Hepatocyte (in vitro differentiated cells): Measurements from ENCODE around the gene LIN7C. TPM values are rescaled to one million over a fixed set of nuclear protein-coding genes. Genes with fewer than 3 reads are reported as not detected.

Experiments
- DNase-seq: peaks from one replicate; pipeline ENCODE4 v3.0.0-alpha.2; 2016; ENCODE audit warnings: low spot score
- H2AFZ ChIP-seq: fragments of 200-600 bp; sonication (generic); 2 replicates; pipeline ENCODE4 v1.6.0; 2016; ENCODE audit warnings: antibody characterized with exemption, mild to moderate bottlenecking
- H3K27ac ChIP-seq: fragments of 200-600 bp; sonication (generic); 2 replicates; pipeline ENCODE4 v1.5.1; 2016; ENCODE audit warnings: mild to moderate bottlenecking
- H3K27me3 ChIP-seq: fragments of 200-600 bp; sonication (generic); 2 replicates; pipeline ENCODE4 v1.6.1; 2016
- H3K36me3 ChIP-seq: fragments of 200-600 bp; sonication (generic); replicated peaks from 2 replicates; pipeline ENCODE4 v1.5.1; 2016; ENCODE audit warnings: low read depth; ENCODE audit not compliant: insufficient read depth
- H3K4me1 ChIP-seq: fragments of 200-600 bp; sonication (generic); 2 replicates; pipeline ENCODE4 v1.5.1; 2016; ENCODE audit warnings: mild to moderate bottlenecking, moderate library complexity; ENCODE audit not compliant: insufficient read depth
- H3K4me2 ChIP-seq: fragments of 200-600 bp; sonication (generic); 2 replicates; pipeline ENCODE4 v1.6.0; 2016
- H3K4me3 ChIP-seq: fragments of 200-600 bp; sonication (generic); 2 replicates; pipeline ENCODE4 v1.5.1; 2016; ENCODE audit warnings: mild to moderate bottlenecking
- H3K79me2 ChIP-seq: fragments of 200-600 bp; sonication (generic); 2 replicates; pipeline ENCODE4 v1.6.0; 2017; ENCODE audit warnings: mild to moderate bottlenecking
- H3K9me2 ChIP-seq: fragments of 200-600 bp; sonication (generic); replicated peaks from 2 replicates; pipeline ENCODE4 v1.6.0; 2017; ENCODE audit warnings: mild to moderate bottlenecking; ENCODE audit not compliant: insufficient read depth
- H3K9me3 ChIP-seq: fragments of 200-600 bp; sonication (generic); 2 replicates; pipeline ENCODE4 v1.5.1; 2016; ENCODE audit warnings: low read depth, mild to moderate bottlenecking
- H4K20me1 ChIP-seq: fragments of 200-600 bp; sonication (generic); 2 replicates; pipeline ENCODE4 v1.6.0; 2016; ENCODE audit warnings: mild to moderate bottlenecking; ENCODE audit not compliant: insufficient read depth, poor library complexity, severe bottlenecking
- EZH2 ChIP-seq: fragments of 200-600 bp; sonication (generic); IDR thresholded peaks from 2 replicates; pipeline ENCODE4 v1.6.1; 2016; ENCODE audit warnings: antibody characterized with exemption, mild to moderate bottlenecking, borderline replicate concordance
- EZH2phosphoT487 ChIP-seq: fragments of 200-600 bp; sonication (generic); IDR thresholded peaks from one replicate; pipeline ENCODE4 v1.6.1; 2018; ENCODE audit warnings: antibody characterized with exemption, mild to moderate bottlenecking, low read depth, moderate library complexity; ENCODE audit not compliant: unreplicated experiment, severe bottlenecking
- WGBS: methylation state at CpG from one replicate; pipeline ENCODE4 v1.1.6; 2016; ENCODE audit warnings: low lambda C conversion rate; ENCODE audit errors: missing lambda C conversion rate; 5-methylcytosine and 5-hydroxymethylcytosine counted together
- polyA plus RNA-seq: library from polyadenylated mRNA; unstranded; fragments of >200 nt; fragmentation: Nextera tagmentation; extraction: Ambion mirVana; gene quantifications from 2 replicates; pipeline ENCODE4 v1.2.1, GENCODE V29; 2016
- total RNA-seq: library from RNA; depleted of rRNA; stranded (reverse); fragments of >200 nt; gene quantifications from 2 replicates; pipeline ENCODE4 v1.2.3, GENCODE V29; 2014
- TF ChIP-seq, protein P1 (sequence below): fragments of 200-600 bp; sonication (generic); IDR thresholded peaks from 2 replicates; pipeline ENCODE4 v1.5.1; 2016; ENCODE audit warnings: antibody characterized with exemption, mild to moderate bottlenecking; ENCODE audit not compliant: poor library complexity

LIN7C gene
- total and polyA plus RNA-seq, 2 experiments from 2014 or later: 22.4 to 55.5 TPM

DNA sequence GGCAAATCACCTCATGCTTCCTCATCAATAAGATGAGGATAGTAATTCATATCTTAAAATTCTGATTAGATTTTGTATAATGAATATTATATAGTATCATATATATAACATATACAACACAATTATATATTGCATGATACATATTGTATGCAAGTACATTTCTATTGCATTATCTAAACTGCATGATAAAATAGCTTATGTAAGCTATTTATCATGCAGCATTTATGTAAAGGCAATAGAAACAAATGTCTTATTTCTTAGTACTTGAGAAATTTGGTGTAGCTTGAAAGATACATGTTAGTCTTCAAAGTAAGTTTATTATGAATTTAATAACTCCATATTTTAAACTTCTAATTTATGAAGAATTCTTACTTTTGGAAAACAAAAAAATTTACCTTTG is 5.5 kb downstream of the LIN7C start:
- H3K4me1 ChIP-seq: peaks cover 9% of the 10 kb centered on the region
- H2AFZ ChIP-seq: no peak overlapping the region

DNA sequence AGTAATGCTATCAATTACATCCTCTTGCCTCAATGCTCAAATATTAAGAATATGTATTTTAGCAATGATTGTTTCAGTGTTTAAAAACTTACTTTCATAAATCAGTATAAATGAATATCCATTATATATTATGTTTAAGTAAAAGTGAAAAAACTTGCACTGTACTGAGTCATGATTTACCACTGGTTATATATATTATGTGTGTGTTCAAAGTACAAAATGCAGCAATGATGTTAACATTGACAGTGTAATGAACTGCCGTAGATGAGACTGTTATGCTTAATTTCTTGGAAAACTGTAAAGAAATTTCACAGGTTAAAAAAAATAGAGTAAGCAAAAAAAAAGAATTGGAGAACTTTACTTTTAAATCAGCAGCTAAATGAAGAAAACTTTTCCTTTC is 8.7 kb downstream of the LIN7C start:
- no peak for TF ChIP-seq EZH2phosphoT487
- TF ChIP-seq, protein P1, sequence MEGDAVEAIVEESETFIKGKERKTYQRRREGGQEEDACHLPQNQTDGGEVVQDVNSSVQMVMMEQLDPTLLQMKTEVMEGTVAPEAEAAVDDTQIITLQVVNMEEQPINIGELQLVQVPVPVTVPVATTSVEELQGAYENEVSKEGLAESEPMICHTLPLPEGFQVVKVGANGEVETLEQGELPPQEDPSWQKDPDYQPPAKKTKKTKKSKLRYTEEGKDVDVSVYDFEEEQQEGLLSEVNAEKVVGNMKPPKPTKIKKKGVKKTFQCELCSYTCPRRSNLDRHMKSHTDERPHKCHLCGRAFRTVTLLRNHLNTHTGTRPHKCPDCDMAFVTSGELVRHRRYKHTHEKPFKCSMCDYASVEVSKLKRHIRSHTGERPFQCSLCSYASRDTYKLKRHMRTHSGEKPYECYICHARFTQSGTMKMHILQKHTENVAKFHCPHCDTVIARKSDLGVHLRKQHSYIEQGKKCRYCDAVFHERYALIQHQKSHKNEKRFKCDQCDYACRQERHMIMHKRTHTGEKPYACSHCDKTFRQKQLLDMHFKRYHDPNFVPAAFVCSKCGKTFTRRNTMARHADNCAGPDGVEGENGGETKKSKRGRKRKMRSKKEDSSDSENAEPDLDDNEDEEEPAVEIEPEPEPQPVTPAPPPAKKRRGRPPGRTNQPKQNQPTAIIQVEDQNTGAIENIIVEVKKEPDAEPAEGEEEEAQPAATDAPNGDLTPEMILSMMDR: no peak
- no peak for TF ChIP-seq EZH2
- no peak overlapping the region for H3K4me2 ChIP-seq
- DNase-seq: no peak
- H3K4me3 ChIP-seq: no peak overlapping the region
- no peaks in the 10 kb centered on the region for H3K9me2 ChIP-seq
- H3K36me3 ChIP-seq: peaks cover 3% of the 10 kb centered on the region
- H3K79me2 ChIP-seq: peaks cover 44% of the 10 kb centered on the region
- H3K27ac ChIP-seq: no peak overlapping the region
- H3K27me3 ChIP-seq: no peaks in the 10 kb centered on the region
- no peaks in the 10 kb centered on the region for H3K4me1 ChIP-seq
- H3K9me3 ChIP-seq: no peaks in the 10 kb centered on the region
- H2AFZ ChIP-seq: no peak overlapping the region
- WGBS: 88% methylated on average over 1 of the region's 1 CpG
- peaks cover 6% of the 10 kb centered on the region for H4K20me1 ChIP-seq

More for the DNA sequence above, 5.5 kb downstream of the LIN7C start:
- H3K4me2 ChIP-seq: no peak overlapping the region
- no peak for DNase-seq
- H3K9me3 ChIP-seq: no peaks in the 10 kb centered on the region
- peaks cover 19% of the 10 kb centered on the region for H4K20me1 ChIP-seq
- H3K36me3 ChIP-seq: no peaks in the 10 kb centered on the region
- H3K27me3 ChIP-seq: no peaks in the 10 kb centered on the region
- H3K79me2 ChIP-seq: peaks cover 63% of the 10 kb centered on the region
- no peaks in the 10 kb centered on the region for H3K9me2 ChIP-seq
- TF ChIP-seq, protein P1: no peak
- TF ChIP-seq EZH2 (no peak), EZH2phosphoT487 (no peak)
- no peak overlapping the region for H3K27ac ChIP-seq
- no peak overlapping the region for H3K4me3 ChIP-seq

DNA sequence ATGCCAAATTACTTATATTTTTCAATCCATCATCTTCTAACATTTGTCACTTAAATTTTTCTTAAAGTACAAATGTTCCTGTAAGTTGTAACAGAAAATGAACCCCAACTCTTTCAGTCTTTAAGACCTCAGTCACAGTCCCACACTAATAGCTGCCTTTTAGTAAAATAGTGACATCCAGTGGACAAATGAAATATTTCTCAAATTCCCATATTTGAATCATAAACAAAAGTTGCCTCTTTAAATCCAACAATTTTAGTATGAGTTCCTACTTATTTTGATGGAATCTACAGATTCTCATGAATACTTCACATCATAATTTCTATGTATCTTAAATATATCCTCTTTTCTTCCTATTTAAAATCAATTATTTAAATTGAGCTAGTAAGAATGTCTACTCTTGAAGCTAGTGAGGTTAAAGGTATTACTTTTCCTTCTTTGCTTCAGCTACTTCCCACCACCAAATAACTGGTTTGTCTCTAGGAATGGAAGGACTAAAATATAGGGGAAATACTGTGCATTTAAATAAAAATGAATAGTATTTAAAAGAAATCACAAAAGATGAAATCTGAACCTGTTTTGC is 9.2 kb downstream of the LIN7C start:
- TF ChIP-seq EZH2 (no peak), EZH2phosphoT487 (no peak)
- TF ChIP-seq, protein P1: peak; percentile 60
- Histone ChIP-seq H3K36me3 (peaks cover 3% of the 10 kb centered on the region), H3K27ac (no peak overlapping the region), H4K20me1 (peaks cover 5% of the 10 kb centered on the region), H3K4me1 (no peaks in the 10 kb centered on the region), H3K9me2 (no peaks in the 10 kb centered on the region), H2AFZ (no peak overlapping the region), H3K79me2 (peaks cover 38% of the 10 kb centered on the region), H3K4me3 (no peak overlapping the region), H3K27me3 (no peaks in the 10 kb centered on the region), H3K4me2 (no peak overlapping the region), H3K9me3 (no peaks in the 10 kb centered on the region)
- DNase-seq: peak; percentile 42

DNA sequence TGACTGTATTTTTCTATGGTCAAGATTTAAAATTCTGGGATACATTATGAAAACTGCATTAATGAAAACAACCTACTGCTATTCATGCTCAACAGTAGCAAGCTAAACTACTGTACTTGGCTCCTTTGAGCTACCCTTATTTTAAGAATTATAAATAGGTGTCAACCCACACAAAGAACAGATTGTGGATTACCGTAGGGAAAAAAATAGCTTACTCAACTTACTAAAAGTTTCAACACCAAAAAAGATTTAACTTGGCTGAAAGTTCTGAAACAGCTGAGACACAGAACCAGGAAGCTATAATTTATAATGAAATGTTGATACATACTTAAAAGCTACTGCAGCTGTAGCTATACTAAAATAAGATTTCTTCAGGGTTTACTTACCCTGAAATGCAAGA is 10.1 kb downstream of the LIN7C start:
- Histone ChIP-seq H3K27me3 (no peaks in the 10 kb centered on the region), H2AFZ (no peak overlapping the region), H3K36me3 (peaks cover 3% of the 10 kb centered on the region), H3K9me3 (no peaks in the 10 kb centered on the region), H3K79me2 (peaks cover 30% of the 10 kb centered on the region), H3K9me2 (no peaks in the 10 kb centered on the region), H3K27ac (no peak overlapping the region), H3K4me3 (no peak overlapping the region), H3K4me1 (no peaks in the 10 kb centered on the region), H3K4me2 (no peak overlapping the region), H4K20me1 (no peaks in the 10 kb centered on the region)
- 65% methylated on average over 1 of the region's 1 CpG for WGBS
- no peak for TF ChIP-seq EZH2
- TF ChIP-seq EZH2phosphoT487: no peak
- TF ChIP-seq, protein P1: no peak
- DNase-seq: no peak
